Activated naive CD8-positive, alpha-beta T cell treated with anti-CD3 and anti-CD28 coated beads for 36 hours (primary cell): ENCODE data around the gene SLC9A6. TPM values are rescaled to one million over a fixed set of nuclear protein-coding genes. Genes with fewer than 3 reads are reported as not detected.
"Not testable (repeated sequence)": the region's sequence is repeated elsewhere in the genome, so short reads cannot be mapped to it uniquely, and the experiment has no call there.

Source experiments
- DNase-seq: peaks from one replicate; pipeline ENCODE4 v3.0.0; 2021
- H3K27ac Mint-ChIP-seq: one replicate; pipeline ENCODE4 v1.8.0; 2022; ENCODE audit warnings: mild to moderate bottlenecking, moderate library complexity, mixed read lengths
- H3K27me3 Mint-ChIP-seq: one replicate; pipeline ENCODE4 v1.8.0; 2022; ENCODE audit warnings: mild to moderate bottlenecking, mixed read lengths
- H3K36me3 Mint-ChIP-seq: one replicate; pipeline ENCODE4 v1.8.0; 2021; ENCODE audit warnings: mild to moderate bottlenecking, mixed read lengths
- H3K4me1 Mint-ChIP-seq: one replicate; pipeline ENCODE4 v1.8.0; 2021; ENCODE audit warnings: mixed read lengths
- H3K4me3 Mint-ChIP-seq: one replicate; pipeline ENCODE4 v1.8.0; 2022; ENCODE audit warnings: mild to moderate bottlenecking, moderate library complexity, mixed read lengths
- H3K9me3 Mint-ChIP-seq: one replicate; pipeline ENCODE4 v1.8.0; 2022; ENCODE audit warnings: mixed read lengths
- total RNA-seq, 2 experiments: library from RNA; stranded (reverse); gene quantifications; one replicate each; pipeline ENCODE4 v1.2.3, GENCODE V29; 2021

Gene SLC9A6
- total RNA-seq, 2 experiments from 2014 or later = 10.7 to 11.7 TPM

DNA sequence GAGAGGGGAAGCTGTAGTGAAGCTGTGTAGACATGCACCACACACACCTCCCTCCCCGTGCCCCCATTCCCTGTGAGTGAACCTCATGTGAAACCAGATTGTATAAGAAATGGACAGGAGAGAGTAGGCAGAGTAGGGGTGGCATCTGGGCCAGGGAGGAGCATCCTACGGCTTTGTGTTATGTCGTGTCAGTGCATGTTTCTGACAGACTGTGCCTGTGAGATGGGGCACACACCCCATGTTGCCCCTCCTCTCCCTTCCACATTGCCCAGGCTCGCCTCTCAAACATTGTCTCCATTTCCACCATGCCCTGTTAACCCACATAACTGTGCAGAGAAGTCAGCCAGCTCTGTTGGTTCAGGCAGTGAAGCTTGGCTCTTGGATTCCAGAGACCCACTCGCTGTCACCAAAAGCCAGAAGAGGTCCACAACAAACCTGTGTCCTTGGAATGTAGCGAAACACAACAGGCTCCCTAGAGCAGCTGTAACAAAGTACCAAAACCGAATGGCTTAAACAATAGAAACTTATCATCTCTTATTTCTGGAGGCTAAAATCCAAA is 56.1 kb downstream of the SLC9A6 start:
- no peak for DNase-seq
- Mint-ChIP-seq H3K36me3 (peaks cover 2% of the 10 kb centered on the region), H3K4me1 (no peaks in the 10 kb centered on the region), H3K27ac (no peak overlapping the region), H3K4me3 (no peak overlapping the region), H3K9me3 (no peaks in the 10 kb centered on the region), H3K27me3 (no peaks in the 10 kb centered on the region)

DNA sequence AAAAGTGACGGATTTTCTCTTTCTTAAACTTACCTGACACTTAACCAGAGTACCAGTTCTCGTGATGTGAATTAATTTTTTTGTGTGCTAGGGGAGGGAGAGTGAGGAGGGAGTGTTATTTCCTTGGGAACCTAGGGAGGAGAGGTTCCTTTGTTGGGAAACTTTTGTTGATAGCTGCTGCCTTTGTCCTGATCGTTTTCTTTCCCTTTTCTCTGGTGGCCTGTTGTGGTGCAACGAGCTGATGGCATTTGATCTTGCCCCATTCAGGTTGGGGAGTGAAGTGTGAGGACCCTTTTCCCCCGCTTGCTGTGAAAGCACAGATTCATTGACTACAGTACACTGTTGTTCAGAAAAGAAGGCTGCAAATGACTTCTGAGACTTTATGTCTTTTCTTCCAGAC is 59.8 kb downstream of the SLC9A6 start:
- DNase-seq = no peak
- no peaks in the 10 kb centered on the region for H3K4me1 Mint-ChIP-seq
- no peak overlapping the region for H3K27ac Mint-ChIP-seq
- no peaks in the 10 kb centered on the region for H3K9me3 Mint-ChIP-seq
- no peak overlapping the region for H3K4me3 Mint-ChIP-seq
- H3K36me3 Mint-ChIP-seq = peaks cover 2% of the 10 kb centered on the region
- no peaks in the 10 kb centered on the region for H3K27me3 Mint-ChIP-seq

DNA sequence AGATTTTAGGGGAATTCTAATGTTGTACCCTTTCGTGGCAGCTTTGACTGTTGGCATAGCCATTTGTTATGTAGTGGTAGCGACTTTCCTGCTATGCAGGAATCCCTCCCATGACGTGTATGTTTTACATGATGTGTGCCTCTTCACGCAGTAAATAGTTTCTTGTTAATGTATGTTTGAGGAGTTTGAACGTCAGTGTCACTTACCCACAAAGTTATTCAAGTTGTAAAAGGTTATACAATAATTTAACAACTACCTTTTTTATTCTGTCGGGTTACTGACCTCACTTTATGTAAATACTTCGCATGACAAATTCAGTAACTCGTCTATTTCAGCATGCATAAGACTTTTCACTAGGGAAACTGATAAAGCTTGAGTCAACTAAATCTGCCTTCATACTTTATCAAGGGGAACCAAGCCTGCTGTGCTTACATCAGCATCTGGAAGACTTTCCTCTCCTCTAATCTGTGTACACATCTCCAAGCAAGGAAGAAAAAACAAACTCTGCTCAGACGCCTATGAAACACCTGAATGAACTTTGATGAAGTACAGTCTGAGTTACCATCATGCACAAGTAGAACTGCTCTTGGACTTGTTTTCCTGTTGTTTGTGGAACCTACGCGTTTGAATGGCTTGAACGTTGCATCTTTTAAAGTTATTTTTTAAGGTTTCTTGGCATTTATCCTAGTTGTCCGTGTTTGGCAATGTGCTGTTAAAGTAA is 61.2 kb downstream of the SLC9A6 start:
- peaks cover 2% of the 10 kb centered on the region for H3K36me3 Mint-ChIP-seq
- DNase-seq = no peak
- H3K4me1 Mint-ChIP-seq = no peaks in the 10 kb centered on the region
- no peaks in the 10 kb centered on the region for H3K27me3 Mint-ChIP-seq
- H3K4me3 Mint-ChIP-seq = no peak overlapping the region
- H3K27ac Mint-ChIP-seq = no peak overlapping the region
- H3K9me3 Mint-ChIP-seq = no peaks in the 10 kb centered on the region

DNA sequence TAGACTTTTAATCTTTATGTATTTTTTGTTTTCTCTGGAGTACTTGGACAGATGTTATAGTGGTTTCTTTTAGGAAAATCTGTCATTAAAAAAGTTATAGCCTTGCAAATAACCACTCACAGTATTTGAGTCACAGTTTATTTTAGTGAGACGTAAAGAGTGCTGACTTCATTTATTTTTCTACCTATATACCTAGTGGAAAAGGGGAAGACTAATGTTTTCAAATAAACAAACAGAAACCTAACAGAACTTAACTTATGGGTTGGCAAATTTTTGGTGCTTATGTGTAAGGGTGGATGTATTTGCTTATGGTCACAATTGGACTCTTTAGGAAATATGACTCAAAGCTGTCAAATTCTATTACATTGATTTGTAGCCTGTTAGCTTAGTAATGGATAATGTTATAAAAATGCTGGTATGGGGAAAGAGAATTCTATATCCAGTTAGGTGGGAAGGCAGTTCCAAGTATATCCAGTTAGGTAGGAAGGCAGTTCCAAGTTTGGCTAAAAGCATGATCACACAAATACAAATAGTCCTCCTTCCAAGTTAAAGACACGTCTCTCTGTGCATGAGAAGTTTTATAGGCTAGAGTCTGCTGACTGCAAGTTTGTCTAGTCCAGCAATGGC is 61.9 kb downstream of the SLC9A6 start:
- no peak overlapping the region for H3K27ac Mint-ChIP-seq
- DNase-seq = no peak
- peaks cover 2% of the 10 kb centered on the region for H3K36me3 Mint-ChIP-seq
- H3K27me3 Mint-ChIP-seq = no peaks in the 10 kb centered on the region
- no peaks in the 10 kb centered on the region for H3K4me1 Mint-ChIP-seq
- no peaks in the 10 kb centered on the region for H3K9me3 Mint-ChIP-seq
- H3K4me3 Mint-ChIP-seq = no peak overlapping the region

DNA sequence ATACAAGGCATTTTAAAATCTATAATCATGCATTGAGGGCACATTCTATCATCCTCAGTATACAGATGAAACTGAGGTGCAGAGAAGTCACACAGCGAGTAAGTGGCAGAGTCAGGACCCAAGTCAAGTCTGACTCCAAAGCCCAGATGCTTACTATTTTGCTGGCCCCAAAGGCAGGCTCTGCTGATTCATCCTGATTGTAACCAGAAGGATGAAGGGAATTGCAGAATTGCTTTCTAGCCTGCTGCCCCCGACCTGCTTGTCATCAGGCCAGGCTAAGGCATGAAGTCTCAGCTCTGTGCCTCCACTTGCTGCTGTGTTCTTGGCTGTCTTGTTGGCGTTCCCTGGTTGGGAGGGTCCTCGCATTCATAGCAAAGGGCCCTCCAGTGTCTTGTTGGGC is 62.7 kb downstream of the SLC9A6 start:
- no peaks in the 10 kb centered on the region for H3K9me3 Mint-ChIP-seq
- no peaks in the 10 kb centered on the region for H3K4me1 Mint-ChIP-seq
- no peak for DNase-seq
- H3K4me3 Mint-ChIP-seq = no peak overlapping the region
- no peaks in the 10 kb centered on the region for H3K27me3 Mint-ChIP-seq
- H3K36me3 Mint-ChIP-seq = peaks cover 2% of the 10 kb centered on the region
- no peak overlapping the region for H3K27ac Mint-ChIP-seq

DNA sequence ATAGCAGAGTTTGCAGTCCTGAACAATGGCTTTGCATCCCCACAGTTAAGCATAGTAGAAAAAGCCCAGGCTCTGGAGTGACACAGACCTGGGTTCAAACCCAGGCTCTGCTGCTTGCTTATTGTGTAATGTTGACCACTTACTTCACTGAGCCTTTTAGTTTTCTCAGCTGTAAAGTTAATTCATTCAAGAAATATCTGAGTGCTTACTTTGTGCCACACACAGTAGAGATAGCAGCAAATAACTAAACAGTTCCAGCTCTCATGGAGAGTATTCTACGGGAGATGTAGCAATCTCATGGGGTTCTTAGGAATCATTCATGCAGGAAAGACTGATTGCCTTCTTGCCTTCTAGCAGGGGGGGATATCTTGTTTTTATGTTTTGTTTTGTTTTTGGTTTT is 63.2 kb downstream of the SLC9A6 start:
- H3K9me3 Mint-ChIP-seq = no peaks in the 10 kb centered on the region
- H3K4me1 Mint-ChIP-seq = no peaks in the 10 kb centered on the region
- no peak for DNase-seq
- peaks cover 2% of the 10 kb centered on the region for H3K36me3 Mint-ChIP-seq
- no peak overlapping the region for H3K4me3 Mint-ChIP-seq
- H3K27ac Mint-ChIP-seq = no peak overlapping the region
- no peaks in the 10 kb centered on the region for H3K27me3 Mint-ChIP-seq

DNA sequence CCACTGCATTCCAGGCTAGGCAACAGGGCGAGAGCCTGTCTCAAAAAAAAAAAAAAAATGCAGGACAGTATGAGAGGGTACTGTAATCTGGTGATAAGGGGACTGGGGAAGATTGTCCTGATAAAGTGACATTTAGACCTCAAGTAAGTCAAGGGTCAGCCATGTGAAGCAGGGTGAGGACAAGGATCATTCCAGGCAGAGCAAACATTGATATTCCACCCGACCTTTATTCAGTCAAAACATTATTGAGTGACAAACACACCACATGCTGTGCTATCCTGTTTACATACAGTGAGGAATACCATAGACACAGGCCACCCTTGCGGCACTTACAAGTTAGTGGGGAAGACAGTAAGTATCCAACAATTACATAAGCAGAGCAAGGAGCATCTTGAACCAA is 64.4 kb downstream of the SLC9A6 start:
- H3K36me3 Mint-ChIP-seq = peaks cover 2% of the 10 kb centered on the region
- no peak overlapping the region for H3K4me3 Mint-ChIP-seq
- H3K9me3 Mint-ChIP-seq = no peaks in the 10 kb centered on the region
- H3K27ac Mint-ChIP-seq = no peak overlapping the region
- H3K27me3 Mint-ChIP-seq = no peaks in the 10 kb centered on the region
- DNase-seq = no peak
- no peaks in the 10 kb centered on the region for H3K4me1 Mint-ChIP-seq

DNA sequence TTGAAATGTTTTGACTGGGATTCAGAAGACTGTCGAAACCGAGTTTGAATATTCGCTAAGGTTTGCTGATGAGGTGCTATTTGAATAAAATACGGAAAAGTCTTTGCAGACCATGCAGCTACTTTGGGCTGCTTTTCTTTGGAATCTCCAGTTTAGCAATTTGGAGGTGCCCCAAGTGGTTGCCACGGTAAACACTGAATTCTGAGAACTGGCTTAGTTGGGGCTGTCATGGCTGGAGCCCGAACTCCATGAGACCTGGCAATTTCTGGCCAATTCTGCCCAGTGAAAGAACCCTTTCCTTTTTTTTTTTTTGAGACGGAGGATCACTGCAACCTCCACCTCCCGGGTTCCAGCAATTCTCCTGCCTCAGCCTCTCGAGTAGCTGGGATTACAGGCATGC is 65.6 kb downstream of the SLC9A6 start:
- not testable (repeated sequence) for H3K4me3 Mint-ChIP-seq, H3K36me3 Mint-ChIP-seq, DNase-seq, H3K27ac Mint-ChIP-seq, H3K27me3 Mint-ChIP-seq, H3K4me1 Mint-ChIP-seq, H3K9me3 Mint-ChIP-seq

DNA sequence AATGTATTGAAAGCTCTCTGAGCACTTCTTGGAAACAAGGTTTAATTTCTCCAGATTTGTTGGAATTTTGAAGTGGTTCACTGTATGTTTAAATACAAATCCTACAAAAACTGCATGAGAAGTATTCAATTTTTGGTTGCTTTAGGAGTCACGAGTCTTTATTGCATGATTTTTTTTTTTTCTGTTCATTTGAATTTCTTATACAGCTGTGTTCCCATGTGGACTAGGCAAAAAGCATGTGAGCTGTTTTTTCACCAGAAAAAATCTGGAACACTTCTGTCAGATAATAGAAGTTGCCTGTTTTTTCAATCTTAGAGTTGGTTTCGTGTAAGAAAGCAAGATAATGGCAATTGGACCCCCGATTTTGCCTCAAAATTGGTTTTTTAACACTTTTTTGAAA is 66.4 kb downstream of the SLC9A6 start:
- DNase-seq = no peak
- no peaks in the 10 kb centered on the region for H3K36me3 Mint-ChIP-seq
- no peaks in the 10 kb centered on the region for H3K9me3 Mint-ChIP-seq
- H3K4me1 Mint-ChIP-seq = peaks cover 4% of the 10 kb centered on the region
- H3K27me3 Mint-ChIP-seq = no peaks in the 10 kb centered on the region
- H3K4me3 Mint-ChIP-seq = no peak overlapping the region
- no peak overlapping the region for H3K27ac Mint-ChIP-seq

DNA sequence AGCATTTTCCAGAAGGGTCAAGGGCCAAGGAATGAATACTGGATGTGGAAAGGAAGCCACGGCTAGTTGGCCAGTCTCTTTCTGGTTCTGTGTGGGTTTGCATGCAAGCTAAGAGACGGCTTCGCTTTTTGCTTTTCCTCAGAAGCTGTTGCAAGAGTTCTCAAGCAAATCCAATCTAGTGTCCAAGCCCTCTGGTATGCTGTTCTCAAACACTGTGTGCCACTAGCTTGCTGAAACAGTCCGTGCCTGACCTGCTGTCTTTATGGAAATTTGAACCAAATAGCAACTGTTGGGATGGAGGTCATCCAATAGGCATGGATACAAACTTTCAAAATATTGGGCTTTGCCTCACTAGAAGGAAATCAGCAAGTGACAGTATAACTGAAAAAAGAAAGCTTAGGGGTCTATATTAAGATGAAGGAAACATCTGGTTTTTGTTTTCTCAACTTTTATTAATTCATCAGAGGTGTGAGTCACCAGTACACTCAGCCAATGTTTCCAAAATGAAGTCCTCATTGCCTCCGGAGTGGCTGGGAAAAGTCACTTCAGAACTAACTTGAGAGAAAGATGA is 70.5 kb downstream of the SLC9A6 start:
- Mint-ChIP-seq H3K4me1 (peaks cover 12% of the 10 kb centered on the region), H3K9me3 (no peaks in the 10 kb centered on the region), H3K27me3 (no peaks in the 10 kb centered on the region), H3K4me3 (no peak overlapping the region), H3K27ac (no peak overlapping the region), H3K36me3 (no peaks in the 10 kb centered on the region)
- DNase-seq = no peak

DNA sequence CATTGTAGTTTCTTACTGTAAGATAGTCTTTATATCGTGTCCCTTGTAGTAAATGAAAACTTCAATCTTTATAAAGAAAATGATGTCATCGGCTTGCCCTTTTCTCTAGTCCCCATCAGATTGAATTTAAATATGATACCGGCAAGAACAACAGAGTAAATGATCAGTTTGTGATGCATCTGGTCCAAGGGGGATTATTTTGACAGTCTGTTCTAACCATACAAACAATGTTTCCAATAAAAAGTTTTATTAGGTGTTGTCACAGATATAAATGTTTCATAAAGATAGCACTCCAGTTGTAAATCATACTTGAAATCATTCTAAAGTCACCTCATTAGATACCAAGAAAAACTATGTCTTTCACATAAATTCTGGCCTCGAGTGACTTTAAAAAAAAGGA is 72.3 kb downstream of the SLC9A6 start:
- no peaks in the 10 kb centered on the region for H3K9me3 Mint-ChIP-seq
- no peak for DNase-seq
- H3K4me3 Mint-ChIP-seq = no peak overlapping the region
- H3K4me1 Mint-ChIP-seq = peaks cover 12% of the 10 kb centered on the region
- H3K36me3 Mint-ChIP-seq = no peaks in the 10 kb centered on the region
- no peak overlapping the region for H3K27ac Mint-ChIP-seq
- H3K27me3 Mint-ChIP-seq = no peaks in the 10 kb centered on the region

DNA sequence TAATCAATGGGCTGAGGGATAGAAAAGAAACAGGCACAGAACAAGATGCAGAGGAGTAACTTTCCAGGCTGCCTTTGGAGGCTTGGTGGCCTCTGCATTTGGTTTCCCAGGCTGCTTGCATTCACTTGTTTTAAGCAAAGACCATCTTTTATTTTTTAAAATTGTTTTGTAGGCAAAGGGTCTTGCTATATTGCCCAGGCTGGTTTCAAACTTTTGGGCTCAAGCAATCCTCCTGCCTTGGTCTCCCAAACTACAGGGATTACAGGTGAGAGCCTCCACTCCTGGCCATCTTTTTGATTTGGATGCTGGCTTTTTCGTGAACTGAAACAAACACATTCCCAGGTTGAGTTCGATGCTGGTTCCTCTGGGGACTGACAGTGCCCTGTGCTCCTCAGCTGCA is 74.1 kb downstream of the SLC9A6 start:
- H3K27me3 Mint-ChIP-seq = no peaks in the 10 kb centered on the region
- H3K9me3 Mint-ChIP-seq = no peaks in the 10 kb centered on the region
- peaks cover 18% of the 10 kb centered on the region for H3K4me1 Mint-ChIP-seq
- no peak for DNase-seq
- no peaks in the 10 kb centered on the region for H3K36me3 Mint-ChIP-seq
- no peak overlapping the region for H3K27ac Mint-ChIP-seq
- no peak overlapping the region for H3K4me3 Mint-ChIP-seq

DNA sequence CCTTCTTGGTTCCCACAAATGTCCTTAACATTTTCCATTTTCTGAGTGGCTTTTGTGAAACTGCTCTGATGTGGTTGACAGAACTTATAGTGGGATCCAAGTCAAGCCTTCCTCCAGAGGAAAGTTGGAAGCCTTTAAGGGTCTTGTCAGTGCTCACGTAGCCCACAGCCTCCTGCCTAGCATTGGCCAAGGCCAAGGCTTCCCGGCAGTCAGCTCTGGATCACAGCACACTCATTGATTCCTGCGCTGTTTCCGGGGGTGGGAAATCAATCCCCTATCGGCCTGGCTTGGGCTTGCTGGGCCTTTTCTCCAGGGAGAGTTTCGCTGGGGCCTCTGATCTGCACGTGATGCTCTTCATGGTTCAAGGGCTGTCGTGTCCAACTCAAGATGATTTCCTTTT is 76.1 kb downstream of the SLC9A6 start:
- Mint-ChIP-seq H3K27ac (no peak overlapping the region), H3K4me1 (peaks cover 25% of the 10 kb centered on the region), H3K9me3 (no peaks in the 10 kb centered on the region), H3K4me3 (no peak overlapping the region), H3K27me3 (no peaks in the 10 kb centered on the region), H3K36me3 (no peaks in the 10 kb centered on the region)
- no peak for DNase-seq

DNA sequence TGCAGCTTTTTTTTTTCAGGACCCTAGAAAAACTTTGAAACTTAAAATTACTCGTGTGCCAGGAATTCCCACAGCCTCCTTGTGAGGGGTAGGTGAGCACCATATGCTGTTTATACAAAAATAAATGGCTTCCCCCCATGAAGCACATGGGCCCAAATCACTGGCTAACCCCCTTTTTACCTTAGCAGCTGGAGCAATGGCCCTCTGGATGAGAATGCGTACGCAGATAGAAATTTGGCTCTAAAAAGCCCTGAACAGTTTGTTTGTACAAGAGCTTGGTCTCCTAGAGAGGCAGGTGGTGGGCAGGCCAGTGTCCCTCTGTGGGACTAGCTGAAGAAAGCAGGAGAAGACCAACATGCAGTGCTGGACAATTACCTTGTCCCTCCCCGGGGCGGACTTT is 76.5 kb downstream of the SLC9A6 start:
- no peaks in the 10 kb centered on the region for H3K9me3 Mint-ChIP-seq
- peaks cover 22% of the 10 kb centered on the region for H3K4me1 Mint-ChIP-seq
- no peak overlapping the region for H3K27ac Mint-ChIP-seq
- H3K36me3 Mint-ChIP-seq = no peaks in the 10 kb centered on the region
- no peaks in the 10 kb centered on the region for H3K27me3 Mint-ChIP-seq
- DNase-seq = no peak
- no peak overlapping the region for H3K4me3 Mint-ChIP-seq

DNA sequence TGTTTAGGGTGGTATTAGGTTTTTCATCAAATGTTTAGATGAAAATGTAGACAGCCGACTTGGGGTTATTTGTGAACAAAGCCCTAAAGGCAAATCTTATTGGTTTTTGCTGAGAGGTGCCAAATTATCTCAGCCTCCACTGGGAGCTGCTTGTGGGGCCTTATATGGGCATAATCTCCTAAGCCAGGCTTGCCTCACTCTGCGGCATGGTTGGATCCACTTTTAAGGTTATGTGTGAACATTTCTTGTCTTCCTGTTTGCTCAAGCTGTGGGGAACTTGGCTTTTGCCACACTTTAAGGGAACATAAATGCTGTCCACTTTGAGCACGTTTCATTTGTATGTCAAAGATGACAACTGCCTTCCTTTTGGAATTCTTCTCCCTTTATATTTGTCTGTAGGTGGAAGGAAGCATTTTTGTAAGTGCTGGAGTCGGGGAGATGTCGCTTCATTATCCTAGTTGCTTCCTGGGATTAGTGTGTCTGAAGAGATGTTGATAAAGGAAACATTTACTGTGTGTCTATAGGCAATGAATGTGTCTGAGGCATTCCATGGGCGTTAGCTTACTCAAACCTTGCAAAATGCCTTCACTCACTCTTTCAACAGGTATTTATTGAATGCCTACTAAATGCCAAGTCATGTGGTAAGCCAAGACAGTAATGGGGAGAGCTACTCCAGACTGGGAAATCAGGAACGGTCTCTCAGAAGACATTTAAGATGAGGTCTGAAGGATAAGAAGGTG is 78.3 kb downstream of the SLC9A6 start:
- no peak overlapping the region for H3K4me3 Mint-ChIP-seq
- peaks cover 15% of the 10 kb centered on the region for H3K4me1 Mint-ChIP-seq
- no peaks in the 10 kb centered on the region for H3K9me3 Mint-ChIP-seq
- H3K36me3 Mint-ChIP-seq = no peaks in the 10 kb centered on the region
- no peak for DNase-seq
- H3K27ac Mint-ChIP-seq = no peak overlapping the region
- no peaks in the 10 kb centered on the region for H3K27me3 Mint-ChIP-seq
